ENCODE measurements around the gene IGHMBP2.
A peak's percentile ranks its signal among the peaks of the same experiment; 100 is the strongest.
"Not testable (repeated sequence)": the region's sequence is repeated elsewhere in the genome, so short reads cannot be mapped to it uniquely, and the experiment has no call there.

The IGHMBP2 gene
- 20.3 to 25.9 reads per million in 2 donors for total RNA-seq

- DNase-seq = peak; percentile 76
These were observed at the start of gene IGHMBP2, which contains the start of gene MRPL21 for GRCh38 chr11:68903288-68904247. Gene IGHMBP2, plus strand, starts transcription at chr11:68903891. Its CDS starts 62 bp downstream, at chr11:68903953. Gene MRPL21, minus strand, starts transcription at chr11:68903832. Its CDS starts 22 bp downstream, at chr11:68903810.

GRCh38 chr11:68854273-68854958 is 49.3 kb upstream of the IGHMBP2 start:
- no peak for DNase-seq

GRCh38 chr11:68855205-68855981 is 48.3 kb upstream of the IGHMBP2 start:
- no peak for DNase-seq

- not testable (repeated sequence) for DNase-seq
These were observed 47.2 kb upstream of the IGHMBP2 start for GRCh38 chr11:68856425-68857030.

- no peak for DNase-seq
These were observed 46.6 kb upstream of the IGHMBP2 start for GRCh38 chr11:68857037-68857586.

GRCh38 chr11:68859123-68859522 is 44.6 kb upstream of the IGHMBP2 start:
- DNase-seq = no peak

- DNase-seq = no peak
These were observed 41.3 kb upstream of the IGHMBP2 start for GRCh38 chr11:68862421-68862820.

GRCh38 chr11:68863553-68864265 is 40.0 kb upstream of the IGHMBP2 start:
- DNase-seq = no peak

GRCh38 chr11:68865241-68865640 is 38.5 kb upstream of the IGHMBP2 start:
- no peak for DNase-seq

- DNase-seq = no peak
These were observed 36.6 kb upstream of the IGHMBP2 start for GRCh38 chr11:68867066-68867465.

GRCh38 chr11:68868221-68868835 is 35.4 kb upstream of the IGHMBP2 start:
- no peak for DNase-seq

GRCh38 chr11:68870470-68870869 is 33.2 kb upstream of the IGHMBP2 start:
- DNase-seq = no peak

GRCh38 chr11:68872216-68873003 is 31.3 kb upstream of the IGHMBP2 start:
- no peak for DNase-seq

GRCh38 chr11:68878022-68878421 is 25.7 kb upstream of the IGHMBP2 start:
- DNase-seq = no peak

GRCh38 chr11:68880851-68881250 is 22.8 kb upstream of the IGHMBP2 start:
- no peak for DNase-seq

- DNase-seq = no peak
These were observed 22.4 kb upstream of the IGHMBP2 start for GRCh38 chr11:68881320-68881719.

GRCh38 chr11:68882391-68882790 is 21.3 kb upstream of the IGHMBP2 start:
- DNase-seq = no peak

GRCh38 chr11:68884827-68885226 is 18.9 kb upstream of the IGHMBP2 start:
- not testable (repeated sequence) for DNase-seq

- DNase-seq = no peak
These were observed 13.7 kb upstream of the IGHMBP2 start for GRCh38 chr11:68889948-68890446.
